DMS53 treated with DMSO at 0.1 percent for 48 hours (cell line): Measurements from ENCODE around the gene ESAM.
A peak's percentile ranks its signal among the peaks of the same experiment; 100 is the strongest.

ENCODE experiments used
- DNase-seq: peaks from one replicate; lab custom pipeline; 2025; ENCODE audit not compliant: unreplicated experiment; lab: John Stamatoyannopoulos, UW

ESAM gene

GRCh38 chr11:124762105-124762623, at the start of gene ESAM:
ESAM (minus strand) TSS chr11:124762290; CDS start chr11:124762154, 136 bp downstream.
- DNase-seq = no peak

GRCh38 chr11:124811399-124812125, 49.5 kb upstream of the ESAM start:
- no peak for DNase-seq

GRCh38 chr11:124807660-124808270, 45.7 kb upstream of the ESAM start:
- DNase-seq = no peak

- DNase-seq = no peak
These were observed 45.1 kb upstream of the ESAM start for GRCh38 chr11:124807201-124807600.

- no peak for DNase-seq
These were observed 42.8 kb upstream of the ESAM start for GRCh38 chr11:124804884-124805283.

GRCh38 chr11:124801636-124802312, 39.7 kb upstream of the ESAM start:
- no peak for DNase-seq

- DNase-seq = no peak
These were observed 38.9 kb upstream of the ESAM start for GRCh38 chr11:124801014-124801413.

- DNase-seq = peak; percentile 51
These were observed 38.3 kb upstream of the ESAM start, which contains the start of gene MSANTD2 for GRCh38 chr11:124800226-124800929. MSANTD2 (minus strand) TSS chr11:124800406; CDS start chr11:124800380, 26 bp downstream.

- DNase-seq = no peak
These were observed 37.5 kb upstream of the ESAM start for GRCh38 chr11:124799348-124800225.

GRCh38 chr11:124798991-124799347, 36.9 kb upstream of the ESAM start:
- no peak for DNase-seq

- no peak for DNase-seq
These were observed 34.2 kb upstream of the ESAM start for GRCh38 chr11:124796312-124796711.

GRCh38 chr11:124793466-124794278, 31.6 kb upstream of the ESAM start:
- peak; percentile 30 for DNase-seq

- peak; percentile 24 for DNase-seq
These were observed 29.7 kb upstream of the ESAM start for GRCh38 chr11:124791626-124792341.

GRCh38 chr11:124788521-124788920, 26.4 kb upstream of the ESAM start:
- DNase-seq = no peak

- no peak for DNase-seq
These were observed 22.0 kb upstream of the ESAM start for GRCh38 chr11:124784051-124784450.

- DNase-seq = no peak
These were observed 20.9 kb upstream of the ESAM start for GRCh38 chr11:124783002-124783401.

- no peak for DNase-seq
These were observed 17.5 kb upstream of the ESAM start for GRCh38 chr11:124779568-124779967.

GRCh38 chr11:124778281-124778680, 16.2 kb upstream of the ESAM start:
- DNase-seq = no peak
